ENCODE data around the gene C6orf136. TPM values are rescaled to one million over a fixed set of nuclear protein-coding genes. Genes with fewer than 3 reads are reported as not detected.

C6orf136 gene
- total and polyA plus RNA-seq, 9 of the 15 experiments (the other 6 are each of a cell fraction or from before 2014, with no cell fraction given) = 14.1 to 63.1 (median 18.4) TPM

DNA sequence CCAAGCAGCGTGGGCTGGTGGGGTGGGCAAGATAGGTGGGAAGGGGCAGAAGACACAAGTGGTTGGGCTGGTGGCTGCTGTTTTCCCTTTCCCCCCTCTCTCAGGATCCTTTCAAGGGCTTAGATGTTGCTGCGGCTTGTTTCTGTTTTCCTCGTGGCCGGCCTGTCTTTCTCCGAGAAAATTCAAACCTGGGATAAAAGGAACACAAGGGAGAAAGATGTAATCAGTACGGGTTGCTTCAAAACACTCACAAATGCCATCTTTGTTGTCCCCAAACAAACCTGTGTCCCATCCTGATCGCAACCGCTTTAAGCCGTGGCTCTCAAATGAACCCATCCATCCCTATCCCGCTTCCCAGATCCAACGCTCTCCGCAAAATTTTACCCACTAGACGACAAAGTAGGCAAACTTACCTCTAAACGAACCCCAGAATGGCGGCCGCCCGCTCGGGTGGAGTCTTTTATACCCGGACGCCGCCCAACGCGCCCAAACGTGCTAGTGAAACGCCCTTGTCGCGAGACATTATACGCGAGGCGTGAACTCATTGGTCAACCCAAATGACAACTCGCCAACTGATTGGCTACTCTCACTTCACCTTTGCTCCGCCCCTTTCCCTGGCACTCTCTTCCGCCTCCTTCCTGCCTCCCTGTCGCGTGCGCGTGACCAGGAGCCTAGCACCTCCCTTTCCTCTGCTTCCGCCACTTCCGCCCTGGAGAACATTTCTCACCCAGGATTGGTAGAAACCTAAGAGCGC is 29.9 kb upstream of the C6orf136 start, which contains the start of gene PPP1R10 (continued):
- TF ChIP-seq SRSF3 (IDR thresholded peaks at IDR 0.05; ENCODE audit: insufficient read depth, low read length) (no peak), TAF9B (IDR thresholded peaks at IDR 0.05; ENCODE audit: partially characterized antibody) (peak; percentile 98), TFAP4 (CRISPR knock-in tag; IDR thresholded peaks at IDR 0.05; ENCODE audit: borderline replicate concordance) (0 out of 2 replicates have a peak, but pooled peaks have one; percentile 19), MYNN (IDR thresholded peaks at IDR 0.05) (0 out of 2 replicates have a peak, but pooled peaks have one; percentile 45), MYNN (CRISPR knock-in tag; IDR thresholded peaks at IDR 0.05) (no peak), TRIM28 (IDR thresholded peaks at IDR 0.05) (no peak), PTBP1 (IDR thresholded peaks at IDR 0.05; ENCODE audit: low read depth, low read length) (peak; percentile 84), XRCC3 (IDR thresholded peaks at IDR 0.05) (no peak), PCBP2 (IDR thresholded peaks at IDR 0.05; ENCODE audit: low read depth, low read length, poor library complexity, severe bottlenecking) (peak; percentile 54), ARHGAP35 (IDR thresholded peaks at IDR 0.05; ENCODE audit: partially characterized antibody) (peak; percentile 87), ZNF57 (CRISPR knock-in tag; IDR thresholded peaks at IDR 0.05) (peak; percentile 90), SMARCA5 (IDR thresholded peaks at IDR 0.05) (no peak), ZNF165 (CRISPR knock-in tag; IDR thresholded peaks at IDR 0.05; ENCODE audit: borderline replicate concordance) (no peak), E2F3 (CRISPR knock-in tag; IDR thresholded peaks at IDR 0.05) (no peak; the same call in none of the 2 replicates), ZNF512 (tag; IDR thresholded peaks at IDR 0.05) (no peak), RNF2 (IDR thresholded peaks at IDR 0.05) (peak; percentile 80; the same call in 1 of the 2 replicates), FUS (optimal IDR thresholded peaks at IDR 0.05; ENCODE audit: low read depth, low read length) (peak; percentile 56), CCAR2 (IDR thresholded peaks at IDR 0.05; ENCODE audit: low read depth, low read length) (no peak), FIP1L1 (IDR thresholded peaks at IDR 0.05; ENCODE audit: low read depth, low read length, poor library complexity, severe bottlenecking) (no peak), SRSF1 (IDR thresholded peaks at IDR 0.05; ENCODE audit: low read depth, low read length) (no peak)
- TF ChIP-seq, protein P1, sequence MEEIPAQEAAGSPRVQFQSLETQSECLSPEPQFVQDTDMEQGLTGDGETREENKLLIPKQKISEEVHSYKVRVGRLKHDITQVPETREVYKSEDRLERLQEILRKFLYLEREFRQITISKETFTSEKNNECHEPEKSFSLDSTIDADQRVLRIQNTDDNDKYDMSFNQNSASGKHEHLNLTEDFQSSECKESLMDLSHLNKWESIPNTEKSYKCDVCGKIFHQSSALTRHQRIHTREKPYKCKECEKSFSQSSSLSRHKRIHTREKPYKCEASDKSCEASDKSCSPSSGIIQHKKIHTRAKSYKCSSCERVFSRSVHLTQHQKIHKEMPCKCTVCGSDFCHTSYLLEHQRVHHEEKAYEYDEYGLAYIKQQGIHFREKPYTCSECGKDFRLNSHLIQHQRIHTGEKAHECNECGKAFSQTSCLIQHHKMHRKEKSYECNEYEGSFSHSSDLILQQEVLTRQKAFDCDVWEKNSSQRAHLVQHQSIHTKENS (CRISPR knock-in tag; IDR thresholded peaks at IDR 0.05) = peak; percentile 88
- TF ChIP-seq, protein P2, sequence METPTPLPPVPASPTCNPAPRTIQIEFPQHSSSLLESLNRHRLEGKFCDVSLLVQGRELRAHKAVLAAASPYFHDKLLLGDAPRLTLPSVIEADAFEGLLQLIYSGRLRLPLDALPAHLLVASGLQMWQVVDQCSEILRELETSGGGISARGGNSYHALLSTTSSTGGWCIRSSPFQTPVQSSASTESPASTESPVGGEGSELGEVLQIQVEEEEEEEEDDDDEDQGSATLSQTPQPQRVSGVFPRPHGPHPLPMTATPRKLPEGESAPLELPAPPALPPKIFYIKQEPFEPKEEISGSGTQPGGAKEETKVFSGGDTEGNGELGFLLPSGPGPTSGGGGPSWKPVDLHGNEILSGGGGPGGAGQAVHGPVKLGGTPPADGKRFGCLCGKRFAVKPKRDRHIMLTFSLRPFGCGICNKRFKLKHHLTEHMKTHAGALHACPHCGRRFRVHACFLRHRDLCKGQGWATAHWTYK (CRISPR knock-in tag; IDR thresholded peaks at IDR 0.05) = peak; percentile 94
- TF ChIP-seq, protein P3, sequence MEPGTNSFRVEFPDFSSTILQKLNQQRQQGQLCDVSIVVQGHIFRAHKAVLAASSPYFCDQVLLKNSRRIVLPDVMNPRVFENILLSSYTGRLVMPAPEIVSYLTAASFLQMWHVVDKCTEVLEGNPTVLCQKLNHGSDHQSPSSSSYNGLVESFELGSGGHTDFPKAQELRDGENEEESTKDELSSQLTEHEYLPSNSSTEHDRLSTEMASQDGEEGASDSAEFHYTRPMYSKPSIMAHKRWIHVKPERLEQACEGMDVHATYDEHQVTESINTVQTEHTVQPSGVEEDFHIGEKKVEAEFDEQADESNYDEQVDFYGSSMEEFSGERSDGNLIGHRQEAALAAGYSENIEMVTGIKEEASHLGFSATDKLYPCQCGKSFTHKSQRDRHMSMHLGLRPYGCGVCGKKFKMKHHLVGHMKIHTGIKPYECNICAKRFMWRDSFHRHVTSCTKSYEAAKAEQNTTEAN (CRISPR knock-in tag; IDR thresholded peaks at IDR 0.05) = peak; percentile 75; the same call in 1 of the 2 replicates

All from K562 (cell line).